Caco-2 (cell line): Measurements from ENCODE around the gene DNAJB11. TPM values are rescaled to one million over a fixed set of nuclear protein-coding genes. Genes with fewer than 3 reads are reported as not detected.
"Not testable (repeated sequence)": the region's sequence is repeated elsewhere in the genome, so short reads cannot be mapped to it uniquely, and the experiment has no call there.

Experiments
- BruUV-seq: library from RNA; stranded (reverse); fragments of 400-500 nt; replicated peaks from 2 replicates; lab custom pipeline; 2021; lab: Mats Ljungman, UMichigan
- CTCF ChIA-PET: fragments of 300-600 bp; sonication (Branson Sonifier 250); formaldehyde crosslinking; loops from one replicate; lab custom pipeline; 2022; ENCODE audit warnings: antibody characterized with exemption; lab: Charles Lee
- POLR2A ChIA-PET: fragments of 300-600 bp; sonication (Branson Sonifier 250); formaldehyde crosslinking; loops from one replicate; lab custom pipeline; 2022; ENCODE audit warnings: antibody characterized with exemption; lab: Charles Lee
- DNase-seq, 2 experiments: peaks; one replicate each; pipeline versions ENCODE4 v3.0.0 to v3.0.0-alpha.2; 2020 to 2022
- H3K27me3 ChIP-seq: replicated peaks from 2 replicates; pipeline ENCODE4 v1.6.0; 2011; ENCODE audit warnings: low read length; ENCODE audit not compliant: control insufficient read depth, insufficient read depth
- H3K36me3 ChIP-seq: 2 replicates; pipeline ENCODE4 v1.5.1; 2011; ENCODE audit warnings: low read length; ENCODE audit not compliant: control insufficient read depth, insufficient read depth
- H3K4me1 ChIP-seq: fragments of 250-450 bp; sonication (Bioruptor Pico); 2 replicates; pipeline ENCODE4 v1.5.1; 2020; ENCODE audit warnings: mild to moderate bottlenecking
- H3K4me3 ChIP-seq: 2 replicates; pipeline ENCODE4 v1.5.1; 2011; ENCODE audit warnings: low read depth, mild to moderate bottlenecking, control low read depth, low read length
- H3K9me3 ChIP-seq: fragments of 250-450 bp; sonication (Bioruptor Pico); 2 replicates; pipeline ENCODE4 v1.5.1; 2020; ENCODE audit warnings: mild to moderate bottlenecking, moderate library complexity
- H3K27ac Mint-ChIP-seq: one replicate; pipeline ENCODE4 v1.8.0; 2022; ENCODE audit warnings: mixed read lengths; ENCODE audit not compliant: unreplicated experiment
- H3K27me3 Mint-ChIP-seq: one replicate; pipeline ENCODE4 v1.8.0; 2022; ENCODE audit warnings: mixed read lengths; ENCODE audit not compliant: insufficient read depth, unreplicated experiment
- H3K36me3 Mint-ChIP-seq: one replicate; pipeline ENCODE4 v1.8.0; 2022; ENCODE audit warnings: mild to moderate bottlenecking, mixed read lengths; ENCODE audit not compliant: insufficient read depth, unreplicated experiment
- H3K4me1 Mint-ChIP-seq: one replicate; pipeline ENCODE4 v1.8.0; 2022; ENCODE audit warnings: low read depth, mixed read lengths; ENCODE audit not compliant: unreplicated experiment
- H3K4me3 Mint-ChIP-seq: one replicate; pipeline ENCODE4 v1.8.0; 2022; ENCODE audit warnings: mild to moderate bottlenecking, moderate library complexity, mixed read lengths; ENCODE audit not compliant: unreplicated experiment
- H3K9me3 Mint-ChIP-seq: one replicate; pipeline ENCODE4 v1.8.0; 2022; ENCODE audit warnings: mixed read lengths; ENCODE audit not compliant: unreplicated experiment
- CTCF ChIP-seq, 2 experiments: fragments of 200-600 bp in 1 of 2; IDR thresholded peaks; 1 replicate in 1 of 2; 2 replicates in 1 of 2; pipeline versions ENCODE4 v1.5.1 to v1.8.0; 2011 to 2022; ENCODE audit warnings: antibody characterized with exemption in 1 of 2, control low read depth in 1 of 2, inconsistent platforms in 1 of 2, low read depth in 1 of 2, low read length in 1 of 2, mild to moderate bottlenecking in 1 of 2, moderate library complexity in 1 of 2; ENCODE audit not compliant: insufficient read depth in 1 of 2, severe bottlenecking in 1 of 2, unreplicated experiment in 1 of 2
- intact Hi-C: fragments of 100-400 bp; cut with micrococcal nuclease; formaldehyde crosslinking; loops from one replicate; pipeline ENCODE4 v1.10.0; 2022; ENCODE audit not compliant: unreplicated experiment
- total RNA-seq: library from RNA; stranded (reverse); gene quantifications from 2 replicates; pipeline ENCODE4 v1.2.3, GENCODE V29; 2022

DNAJB11 gene
- total RNA-seq, 1 experiment from 2014 or later = 95.7 TPM

GRCh38 chr3:186564586-186564985, 5.9 kb upstream of the DNAJB11 start:
- DNase-seq = no peak
- H3K36me3 ChIP-seq = peaks cover 1% of the 10 kb centered on the region; the same call in 1 of the 2 replicates
- Mint-ChIP-seq H3K4me3 (no peak overlapping the region), H3K36me3 (peaks cover 8% of the 10 kb centered on the region), H3K27me3 (no peaks in the 10 kb centered on the region), H3K9me3 (no peaks in the 10 kb centered on the region), H3K27ac (no peak overlapping the region), H3K4me1 (peaks cover 10% of the 10 kb centered on the region)
- no peak overlapping the region for H3K4me3 ChIP-seq
- no TSS peak for BruUV-seq
- no peak for TF ChIP-seq CTCF (IDR thresholded peaks at IDR 0.05; ENCODE audit: insufficient read depth in 1 of 2, low read depth in 1 of 2, low read length in 1 of 2, severe bottlenecking in 1 of 2, unreplicated experiment in 1 of 2)
- ChIA-PET CTCF (no interaction called here), POLR2A (no interaction called here)
- no peaks in the 10 kb centered on the region for H3K27me3 ChIP-seq
- no peaks in the 10 kb centered on the region for H3K9me3 ChIP-seq
- 0 out of 2 replicates have a peak, but pooled peaks cover 3% of the 10 kb centered on the region for H3K4me1 ChIP-seq
- intact Hi-C loops = no loop called here

GRCh38 chr3:186566772-186567071, 3.8 kb upstream of the DNAJB11 start:
- BruUV-seq = no TSS peak
- H3K4me1 ChIP-seq = 0 out of 2 replicates have a peak, but pooled peaks cover 3% of the 10 kb centered on the region
- POLR2A ChIA-PET = no interaction called here
- H3K4me3 Mint-ChIP-seq = peak overlapping the region; percentile 100
- no peak for DNase-seq
- intact Hi-C loops = loop anchor here (1.0 kb wide), 1 partner anchor 15 kb away; no protein-coding TSS in a partner anchor
- H3K9me3 ChIP-seq = no peaks in the 10 kb centered on the region
- peak in 1 of 2 experiments; percentile 11 for TF ChIP-seq CTCF (IDR thresholded peaks at IDR 0.05; ENCODE audit: insufficient read depth in 1 of 2, low read depth in 1 of 2, low read length in 1 of 2, severe bottlenecking in 1 of 2, unreplicated experiment in 1 of 2)
- H3K9me3 Mint-ChIP-seq = no peaks in the 10 kb centered on the region
- CTCF ChIA-PET = no interaction called here
- H3K36me3 ChIP-seq = peaks cover 1% of the 10 kb centered on the region; the same call in 1 of the 2 replicates
- H3K27me3 Mint-ChIP-seq = no peaks in the 10 kb centered on the region
- peak overlapping the region; percentile 82 for H3K27ac Mint-ChIP-seq
- H3K36me3 Mint-ChIP-seq = peaks cover 19% of the 10 kb centered on the region
- H3K4me1 Mint-ChIP-seq = peaks cover 22% of the 10 kb centered on the region
- H3K27me3 ChIP-seq = no peaks in the 10 kb centered on the region
- H3K4me3 ChIP-seq = peak overlapping the region; percentile 93

- POLR2A ChIA-PET = interaction anchor here (0.5 to 1.0 kb wide), 2 partner anchors 47 to 187 kb away, joined by 3 to 5 read pairs; no protein-coding TSS in a partner anchor
- intact Hi-C loops = loop anchor here (1.0 kb wide), 1 partner anchor 16 kb away; no protein-coding TSS in a partner anchor
- CTCF ChIA-PET = no interaction called here
- Mint-ChIP-seq H3K4me3 (peak within 1 kb of the TSS; percentile 100), H3K27me3 (no peaks in the 10 kb centered on the region), H3K4me1 (peaks cover 25% of the 10 kb centered on the region), H3K36me3 (peaks cover 22% of the 10 kb centered on the region), H3K27ac (peak within 1 kb of the TSS; percentile 82), H3K9me3 (no peaks in the 10 kb centered on the region)
- H3K4me3 ChIP-seq = peak within 1 kb of the TSS; percentile 93
- no peaks in the 10 kb centered on the region for H3K27me3 ChIP-seq
- H3K9me3 ChIP-seq = no peaks in the 10 kb centered on the region
- peak; percentile 92 to 98 for DNase-seq
- TF ChIP-seq CTCF (IDR thresholded peaks at IDR 0.05; ENCODE audit: insufficient read depth in 1 of 2, low read depth in 1 of 2, low read length in 1 of 2, severe bottlenecking in 1 of 2, unreplicated experiment in 1 of 2) = no peak
- TSS peak; percentile 39 for BruUV-seq
- peaks cover 1% of the 10 kb centered on the region; the same call in 1 of the 2 replicates for H3K36me3 ChIP-seq
- H3K4me1 ChIP-seq = 0 out of 2 replicates have a peak, but pooled peaks cover 3% of the 10 kb centered on the region
These were observed 3.2 kb upstream of the DNAJB11 start, which contains the start of gene TBCCD1 for GRCh38 chr3:186567072-186567921. Gene TBCCD1, minus strand, starts transcription at chr3:186567339. Its CDS starts 3,010 bp downstream, at chr3:186564329.

- H3K9me3 Mint-ChIP-seq, H3K4me1 ChIP-seq, BruUV-seq, DNase-seq, H3K9me3 ChIP-seq, H3K27me3 Mint-ChIP-seq, H3K27me3 ChIP-seq, H3K36me3 ChIP-seq, intact Hi-C loops: not testable (repeated sequence)
- ChIA-PET CTCF (interaction anchor here (0.7 to 1.6 kb wide), 5 partner anchors 28 to 258 kb away, joined by 3 to 5 read pairs (median 4); no protein-coding TSS in a partner anchor), POLR2A (interaction anchor here (0.6 to 1.7 kb wide), 3 partner anchors 31 to 481 kb away, joined by 4 to 17 read pairs (median 4); partner anchors contain the start of gene EIF4A2)
- peaks cover 25% of the 10 kb centered on the region for H3K4me1 Mint-ChIP-seq
- peak overlapping the region; percentile 100 for H3K4me3 Mint-ChIP-seq
- peak overlapping the region; percentile 46 for H3K4me3 ChIP-seq
- H3K27ac Mint-ChIP-seq = peak overlapping the region; percentile 97
- H3K36me3 Mint-ChIP-seq = peaks cover 42% of the 10 kb centered on the region
These were observed 1.2 kb upstream of the DNAJB11 start for GRCh38 chr3:186569361-186569760.
